Eye (tissue), 1 donor: Measurements from ENCODE around the gene NEDD4L.

Experiments
- DNase-seq: peaks from one replicate; pipeline ENCODE4 v3.0.0-alpha.2; 2015

NEDD4L gene

GRCh38 chr18:58190842-58191530, 147.0 kb downstream of the NEDD4L start:
- peak; percentile 70 for DNase-seq

GRCh38 chr18:58191626-58192025, 147.6 kb downstream of the NEDD4L start:
- no peak for DNase-seq

DNA sequence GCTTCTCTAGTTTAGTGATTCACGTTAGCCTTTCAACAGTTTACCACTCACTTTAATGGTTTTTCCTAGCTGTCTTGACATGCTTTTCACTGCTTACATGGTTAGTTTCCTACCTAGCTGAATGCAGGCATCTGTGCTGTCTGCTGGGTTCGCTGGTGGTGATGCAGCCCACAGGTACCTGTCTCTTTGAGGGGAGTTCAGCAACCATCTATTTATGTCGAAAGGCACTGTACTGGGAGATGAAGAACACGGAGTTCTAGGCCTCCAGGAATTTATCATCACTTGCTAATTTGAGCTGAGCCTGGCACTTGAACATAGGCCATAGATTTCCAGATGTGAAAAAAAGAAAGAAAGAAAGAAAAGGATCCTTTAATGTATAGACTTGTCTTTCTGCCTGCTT, 148.5 kb downstream of the NEDD4L start:
- no peak for DNase-seq

GRCh38 chr18:58194028-58194427, 150.0 kb downstream of the NEDD4L start:
- peak; percentile 55 for DNase-seq

DNA sequence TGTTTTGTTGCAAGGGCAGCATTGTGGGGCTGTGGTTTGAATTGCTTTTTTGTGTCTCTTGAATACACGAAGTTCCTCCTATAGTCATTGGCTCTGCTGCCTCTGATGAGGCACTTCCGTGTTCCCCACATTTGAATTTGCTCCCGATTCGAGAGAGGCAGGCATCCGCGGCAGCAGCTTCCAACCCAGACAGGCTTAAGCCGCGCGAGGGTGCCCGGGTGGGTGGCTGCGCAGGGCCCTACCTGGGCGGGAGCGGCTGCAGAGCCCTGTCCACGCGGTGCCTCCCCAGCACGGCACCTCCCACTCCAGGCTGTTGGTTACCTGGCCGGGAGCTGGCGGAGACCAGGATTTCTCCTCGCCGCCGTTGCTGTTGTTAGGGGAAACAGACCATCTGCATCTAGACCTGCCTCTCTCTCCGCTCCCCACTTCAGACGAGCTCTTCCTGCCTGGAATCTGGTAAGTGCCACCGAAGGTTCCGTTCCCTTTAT, 151.3 kb downstream of the NEDD4L start:
- peak; percentile 61 for DNase-seq

GRCh38 chr18:58196164-58196563, 152.1 kb downstream of the NEDD4L start:
- no peak for DNase-seq

GRCh38 chr18:58196881-58197872, 153.2 kb downstream of the NEDD4L start:
- DNase-seq = no peak

DNA sequence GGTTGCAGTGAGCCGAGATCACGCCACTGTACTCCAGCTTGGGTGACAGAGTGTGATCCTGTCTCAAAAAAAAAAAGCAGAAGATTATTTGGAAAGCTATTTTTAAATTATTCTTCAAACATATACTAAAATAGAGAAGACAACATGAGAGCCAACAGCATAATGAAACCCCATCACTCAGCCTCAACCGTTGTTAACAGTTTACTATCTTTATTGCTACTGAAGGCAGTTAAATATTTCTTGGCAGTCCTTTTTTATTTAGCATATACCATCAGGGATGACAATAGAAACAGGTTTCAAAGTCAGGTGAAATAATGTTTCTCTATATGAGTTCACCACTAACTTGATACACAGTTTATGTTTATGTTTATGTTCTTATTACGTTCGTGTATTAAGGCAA, 157.2 kb downstream of the NEDD4L start:
- no peak for DNase-seq

GRCh38 chr18:58201733-58202730, 158.0 kb downstream of the NEDD4L start:
- DNase-seq = no peak

- DNase-seq = no peak
Measured at GRCh38 chr18:58204776-58205442, 160.9 kb downstream of the NEDD4L start.

DNA sequence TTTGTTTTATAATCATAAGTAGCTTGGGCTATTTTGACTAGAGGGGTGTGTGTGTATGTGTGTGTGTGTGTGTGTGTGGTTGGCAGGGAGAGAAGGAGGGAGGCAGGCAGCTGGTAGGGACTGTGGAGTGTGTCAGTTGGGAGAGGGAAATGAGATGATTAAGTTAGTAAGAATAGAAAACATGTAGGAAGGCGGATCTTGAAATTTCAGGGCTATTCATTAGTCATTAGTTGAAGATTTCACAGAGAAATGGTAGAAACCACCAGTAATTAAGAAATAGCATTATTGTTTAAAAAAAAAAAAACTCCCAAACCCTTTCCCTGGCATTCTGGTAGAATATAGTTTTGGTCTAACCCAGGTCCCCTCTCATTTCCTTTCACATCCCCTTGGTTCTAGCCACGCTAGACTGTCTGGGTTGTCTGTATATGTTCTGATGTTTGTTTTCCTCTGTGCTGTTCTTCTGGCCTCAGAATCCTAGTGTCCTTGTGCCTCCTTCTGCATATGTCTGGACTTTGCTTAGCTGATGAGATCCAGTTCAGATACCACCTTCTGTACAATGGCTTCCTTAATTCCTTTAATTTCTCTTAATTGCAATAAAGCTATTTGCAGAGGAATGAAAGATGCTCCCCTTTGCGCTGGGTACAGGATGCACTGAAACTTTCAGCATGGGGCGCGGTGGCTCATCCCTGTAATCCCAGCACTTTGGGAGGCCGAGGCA, 161.6 kb downstream of the NEDD4L start:
- no peak for DNase-seq

DNA sequence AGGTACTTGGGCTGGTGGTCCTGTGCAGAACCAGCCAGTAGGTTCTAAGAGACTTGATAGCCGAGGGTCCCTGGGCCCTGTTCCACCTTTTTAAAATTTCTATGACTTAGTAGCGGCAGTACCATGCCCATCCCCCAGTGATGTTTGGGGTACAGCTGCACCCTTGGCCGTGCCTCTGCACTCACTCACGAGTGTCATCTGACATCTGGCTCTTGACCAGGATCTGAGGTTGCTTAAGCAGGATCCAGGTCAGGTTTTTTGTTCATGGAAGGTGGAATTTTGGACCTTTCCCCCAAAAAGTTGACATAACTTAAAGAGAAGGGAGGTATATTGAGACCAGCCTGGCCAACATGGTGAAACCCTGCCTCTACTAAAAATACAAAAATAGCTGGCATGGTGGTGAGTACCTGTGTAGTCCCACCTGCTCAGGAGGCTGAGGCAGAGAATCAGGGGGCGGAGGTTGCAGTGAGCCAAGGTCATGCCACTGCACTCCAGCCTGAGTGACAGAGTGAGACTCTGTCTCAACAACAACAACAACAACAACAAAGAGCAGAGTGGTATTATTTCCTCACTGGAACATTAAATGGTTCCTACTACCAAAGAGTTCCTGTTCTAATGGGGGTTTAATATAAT, 163.6 kb downstream of the NEDD4L start:
- no peak for DNase-seq

DNA sequence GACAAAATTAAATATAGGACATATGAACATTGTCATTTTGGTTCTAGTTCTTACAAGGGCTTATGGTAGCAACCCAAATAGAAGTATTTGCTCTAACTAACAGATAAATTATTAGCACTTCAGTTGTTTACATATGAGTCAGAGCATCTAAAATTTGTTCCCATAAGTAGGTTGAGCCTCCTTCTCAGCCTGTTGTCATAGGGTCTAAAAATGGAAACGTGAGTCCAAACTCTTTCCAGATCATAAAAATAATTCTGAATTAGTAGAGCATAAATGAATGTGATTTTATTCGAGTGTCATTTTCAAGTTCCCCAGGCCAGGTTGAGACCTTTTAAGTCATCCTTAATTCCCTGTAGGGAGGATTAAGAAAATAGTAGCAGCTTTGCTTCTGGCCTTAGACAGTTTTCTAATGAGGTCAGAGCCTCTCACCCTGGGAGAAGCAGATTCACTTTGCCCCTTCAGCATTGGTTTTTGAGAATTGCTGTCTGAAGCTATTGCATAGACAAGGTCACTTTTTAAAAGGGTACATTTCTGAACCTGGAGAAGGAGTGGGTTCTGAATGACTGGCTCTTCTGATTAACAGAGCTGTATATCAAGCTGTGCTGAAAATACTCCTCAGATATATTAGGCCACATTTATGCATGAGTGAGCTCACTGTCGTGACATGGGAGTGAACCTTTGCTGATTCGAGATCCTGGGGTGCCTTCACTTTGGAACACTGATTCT, 164.3 kb downstream of the NEDD4L start:
- DNase-seq = no peak

- no peak for DNase-seq
Measured at GRCh38 chr18:58209326-58209725, 165.3 kb downstream of the NEDD4L start.

- no peak for DNase-seq
Measured at GRCh38 chr18:58211510-58211909, 167.5 kb downstream of the NEDD4L start.

GRCh38 chr18:58212274-58212673, 168.2 kb downstream of the NEDD4L start:
- DNase-seq = no peak

- no peak for DNase-seq
Measured at GRCh38 chr18:58213440-58213839, 169.4 kb downstream of the NEDD4L start.

DNA sequence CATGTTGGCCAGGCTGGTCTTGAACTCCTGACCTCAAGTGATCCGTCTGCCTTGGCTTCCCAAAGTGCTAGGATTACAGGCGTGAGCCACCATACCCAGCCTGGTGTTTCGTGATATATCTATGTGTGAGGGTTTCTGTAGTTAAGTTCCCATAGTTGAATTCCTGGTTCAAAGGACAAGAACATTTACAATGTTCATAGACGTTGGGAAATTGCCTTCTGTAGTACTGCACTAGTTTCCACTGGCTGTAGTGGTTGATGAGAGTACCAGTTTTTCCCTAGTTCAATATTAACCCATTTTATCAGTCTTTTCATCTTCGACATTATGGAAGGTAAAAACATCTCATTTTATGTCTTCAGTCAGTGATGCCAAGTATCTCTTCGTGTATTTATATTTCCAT, 171.0 kb downstream of the NEDD4L start:
- no peak for DNase-seq

DNA sequence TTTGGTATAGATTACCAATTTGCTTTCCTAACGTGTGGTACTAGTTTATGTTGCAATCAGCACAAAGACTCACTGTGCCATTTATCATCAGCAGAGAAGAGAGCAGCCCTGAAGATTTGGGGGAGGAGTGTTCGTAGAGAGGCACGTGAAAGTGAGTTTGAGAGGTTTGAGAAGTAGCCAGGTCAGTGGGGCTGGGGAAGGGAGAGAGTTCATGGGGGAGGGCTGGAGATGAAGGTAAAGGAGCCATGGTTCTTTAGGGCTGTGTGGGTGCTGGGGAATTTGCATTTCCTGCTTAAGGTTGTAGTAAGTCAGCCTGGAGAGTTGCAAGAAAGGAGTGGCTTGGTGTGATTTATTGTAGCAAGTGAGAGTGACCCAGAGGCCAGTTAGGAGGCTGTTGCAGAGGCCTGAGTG, 172.1 kb downstream of the NEDD4L start:
- DNase-seq = no peak

GRCh38 chr18:58217052-58217451, 173.0 kb downstream of the NEDD4L start:
- no peak for DNase-seq
